ENCODE data around the gene SPIRE1.
"Not testable (repeated sequence)": the region's sequence is repeated elsewhere in the genome, so short reads cannot be mapped to it uniquely, and the experiment has no call there.

Gene SPIRE1

GRCh38 chr18:12597760-12598159 lies 60.1 kb downstream of the SPIRE1 start:
- no peak for DNase-seq

- DNase-seq: no peak
Observed at GRCh38 chr18:12595571-12596255, 62.2 kb downstream of the SPIRE1 start.

- DNase-seq: no peak
Observed at GRCh38 chr18:12593866-12594265, 64.0 kb downstream of the SPIRE1 start.

- DNase-seq: no peak
Observed at GRCh38 chr18:12592597-12593127, 65.2 kb downstream of the SPIRE1 start.

- no peak for DNase-seq
Observed at GRCh38 chr18:12589448-12589847, 68.5 kb downstream of the SPIRE1 start.

- no peak for DNase-seq
Observed at GRCh38 chr18:12586956-12587355, 71.0 kb downstream of the SPIRE1 start.

- DNase-seq: no peak
Observed at GRCh38 chr18:12585218-12585617, 72.7 kb downstream of the SPIRE1 start.

GRCh38 chr18:12580630-12581342 lies 77.1 kb downstream of the SPIRE1 start:
- no peak for DNase-seq

- DNase-seq: no peak
Observed at GRCh38 chr18:12579775-12580174, 78.1 kb downstream of the SPIRE1 start.

GRCh38 chr18:12577848-12578247 lies 80.1 kb downstream of the SPIRE1 start:
- DNase-seq: no peak

- DNase-seq: no peak
Observed at GRCh38 chr18:12574494-12575185, 83.3 kb downstream of the SPIRE1 start.

- no peak for DNase-seq
Observed at GRCh38 chr18:12571630-12572029, 86.3 kb downstream of the SPIRE1 start.

- no peak for DNase-seq
Observed at GRCh38 chr18:12569791-12570190, 88.1 kb downstream of the SPIRE1 start.

GRCh38 chr18:12567849-12568248 lies 90.1 kb downstream of the SPIRE1 start:
- DNase-seq: no peak

- no peak for DNase-seq
Observed at GRCh38 chr18:12564861-12565260, 93.0 kb downstream of the SPIRE1 start.

GRCh38 chr18:12564378-12564777 lies 93.5 kb downstream of the SPIRE1 start:
- no peak for DNase-seq

- DNase-seq: not testable (repeated sequence)
Observed at GRCh38 chr18:12560600-12560999, 97.3 kb downstream of the SPIRE1 start.

GRCh38 chr18:12559319-12559718 lies 98.6 kb downstream of the SPIRE1 start:
- no peak for DNase-seq

GRCh38 chr18:12556946-12557806 lies 100.7 kb downstream of the SPIRE1 start:
- no peak for DNase-seq

- no peak for DNase-seq
Observed at GRCh38 chr18:12554796-12555388, 103.0 kb downstream of the SPIRE1 start.

GRCh38 chr18:12552879-12553242 lies 105.0 kb downstream of the SPIRE1 start:
- DNase-seq: no peak

All from stimulated activated naive CD4-positive, alpha-beta T cell treated with Interleukin-2 at 50 U/mL for 16 hours (primary cell).